Renal pelvis (tissue), 4 donors: ENCODE measurements around the gene GNRH2. TPM values are rescaled to one million over a fixed set of nuclear protein-coding genes. Genes with fewer than 3 reads are reported as not detected.
"Not testable (repeated sequence)": the region's sequence is repeated elsewhere in the genome, so short reads cannot be mapped to it uniquely, and the experiment has no call there.

Source experiments
- DNase-seq: peaks from one replicate; pipeline ENCODE4 v3.0.0-alpha.2; 2013
- polyA plus RNA-seq, 3 donors: library from polyadenylated mRNA; unstranded; fragments of 120-200 nt; gene quantifications; one replicate each; pipeline ENCODE4 v1.2.1, GENCODE V29; 2013; ENCODE audit not compliant: insufficient read length in 3 of 3

GNRH2 gene
- polyA plus RNA-seq, 3 donors = 0.58 to 1.4 (median 1.0) TPM

GRCh38 chr20:3072530-3073250 lies 29.3 kb downstream of the GNRH2 start:
- DNase-seq = no peak

GRCh38 chr20:3073251-3073643 lies 29.8 kb downstream of the GNRH2 start:
- DNase-seq = not testable (repeated sequence)

- no peak for DNase-seq
Observed at GRCh38 chr20:3074812-3075211, 31.4 kb downstream of the GNRH2 start.

- not testable (repeated sequence) for DNase-seq
Observed at GRCh38 chr20:3075315-3075714, 31.9 kb downstream of the GNRH2 start.

GRCh38 chr20:3077618-3078134 lies 34.3 kb downstream of the GNRH2 start:
- DNase-seq = no peak

- DNase-seq = no peak
Observed at GRCh38 chr20:3080939-3081388, 37.5 kb downstream of the GNRH2 start.

- DNase-seq = no peak
Observed at GRCh38 chr20:3081641-3082040, 38.2 kb downstream of the GNRH2 start.

- no peak for DNase-seq
Observed at GRCh38 chr20:3082306-3082951, 39.0 kb downstream of the GNRH2 start.

- no peak for DNase-seq
Observed at GRCh38 chr20:3082955-3083952, 39.8 kb downstream of the GNRH2 start.

- no peak for DNase-seq
Observed at GRCh38 chr20:3084283-3084985, 41.0 kb downstream of the GNRH2 start, which contains the start of gene AVP. Gene AVP, minus strand, starts transcription at chr20:3084724. Its CDS starts 50 bp downstream, at chr20:3084674.

GRCh38 chr20:3084986-3085360 lies 41.6 kb downstream of the GNRH2 start:
- DNase-seq = no peak

GRCh38 chr20:3085571-3086072 lies 42.2 kb downstream of the GNRH2 start:
- no peak for DNase-seq

GRCh38 chr20:3088031-3088430 lies 44.6 kb downstream of the GNRH2 start:
- no peak for DNase-seq

- no peak for DNase-seq
Observed at GRCh38 chr20:3090565-3090964, 47.1 kb downstream of the GNRH2 start.

GRCh38 chr20:3092611-3093379 lies 49.4 kb downstream of the GNRH2 start:
- DNase-seq = no peak

GRCh38 chr20:3093861-3094361 lies 50.5 kb downstream of the GNRH2 start:
- no peak for DNase-seq

- no peak for DNase-seq
Observed at GRCh38 chr20:3094848-3095629, 51.6 kb downstream of the GNRH2 start.
